ENCODE measurements around the gene SSRP1. TPM values are rescaled to one million over a fixed set of nuclear protein-coding genes. Genes with fewer than 3 reads are reported as not detected.

SSRP1 gene
- total RNA-seq, 1 experiment from 2014 or later: 79.9 TPM

GRCh38 chr11:57327721-57328120 lies 8.0 kb downstream of the SSRP1 start:
- Histone ChIP-seq H3K9me2 (replicated peaks; ENCODE audit: insufficient read depth, low read length) (no peaks in the 10 kb centered on the region), H3K79me2 (ENCODE audit: low read length) (peaks cover 22% of the 10 kb centered on the region), H2AFZ (ENCODE audit: low read length) (no peak overlapping the region), H3K27me3 (ENCODE audit: low read length) (no peaks in the 10 kb centered on the region), H3K4me3 (ENCODE audit: low read length) (no peak overlapping the region), H4K20me1 (ENCODE audit: insufficient read depth, low read depth, low read length) (no peaks in the 10 kb centered on the region), H3K9me3 (ENCODE audit: low read length) (no peaks in the 10 kb centered on the region), H3K27ac (ENCODE audit: low read length) (no peak overlapping the region), H3K9ac (ENCODE audit: low read length) (no peak overlapping the region), H3K36me3 (ENCODE audit: insufficient read depth, low read length) (peaks cover 50% of the 10 kb centered on the region), H3K4me2 (ENCODE audit: low read depth, low read length, poor library complexity, severe bottlenecking) (no peak overlapping the region), H3K4me1 (ENCODE audit: low read length) (peaks cover 43% of the 10 kb centered on the region)
- DNase-seq: no peak

DNA sequence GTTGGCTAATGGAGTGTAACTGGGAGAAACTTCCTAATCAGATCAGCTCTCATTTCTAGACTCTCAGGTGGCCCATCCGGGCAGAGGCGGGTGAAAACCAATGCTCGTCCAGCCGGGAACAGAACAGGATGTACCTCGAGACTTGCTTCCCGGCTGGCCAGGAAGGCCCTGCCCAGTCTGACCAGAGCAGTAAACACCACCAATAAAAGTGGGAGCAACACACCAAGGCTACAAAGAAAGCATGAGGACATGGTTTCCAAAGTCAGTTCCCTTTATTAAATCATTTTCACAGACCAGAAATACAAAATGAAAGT lies 10.0 kb downstream of the SSRP1 start:
- Histone ChIP-seq H3K9me2 (replicated peaks; ENCODE audit: insufficient read depth, low read length) (no peaks in the 10 kb centered on the region), H2AFZ (ENCODE audit: low read length) (peak overlapping the region; percentile 34; the same call in 1 of the 2 replicates), H3K4me1 (ENCODE audit: low read length) (peaks cover 46% of the 10 kb centered on the region), H3K9ac (ENCODE audit: low read length) (peak overlapping the region; percentile 80), H3K4me3 (ENCODE audit: low read length) (peak overlapping the region; percentile 71), H3K36me3 (ENCODE audit: insufficient read depth, low read length) (peaks cover 30% of the 10 kb centered on the region; the same call in 1 of the 2 replicates), H3K27me3 (ENCODE audit: low read length) (no peaks in the 10 kb centered on the region), H3K4me2 (ENCODE audit: low read depth, low read length, poor library complexity, severe bottlenecking) (peak overlapping the region; percentile 88), H3K9me3 (ENCODE audit: low read length) (no peaks in the 10 kb centered on the region), H4K20me1 (ENCODE audit: insufficient read depth, low read depth, low read length) (no peaks in the 10 kb centered on the region), H3K27ac (ENCODE audit: low read length) (peak overlapping the region; percentile 85), H3K79me2 (ENCODE audit: low read length) (peaks cover 33% of the 10 kb centered on the region)
- no peak for DNase-seq

- Histone ChIP-seq H3K27ac (ENCODE audit: low read length) (peak within 1 kb of the TSS; percentile 85), H2AFZ (ENCODE audit: low read length) (peak within 1 kb of the TSS; percentile 34), H3K27me3 (ENCODE audit: low read length) (no peaks in the 10 kb centered on the region), H3K4me2 (ENCODE audit: low read depth, low read length, poor library complexity, severe bottlenecking) (peak within 1 kb of the TSS; percentile 88), H3K4me3 (ENCODE audit: low read length) (peak within 1 kb of the TSS; percentile 71), H3K36me3 (ENCODE audit: insufficient read depth, low read length) (peaks cover 25% of the 10 kb centered on the region; the same call in 1 of the 2 replicates), H3K79me2 (ENCODE audit: low read length) (peaks cover 33% of the 10 kb centered on the region), H3K9ac (ENCODE audit: low read length) (peak within 1 kb of the TSS; percentile 80), H3K4me1 (ENCODE audit: low read length) (peaks cover 46% of the 10 kb centered on the region), H4K20me1 (ENCODE audit: insufficient read depth, low read depth, low read length) (no peaks in the 10 kb centered on the region), H3K9me2 (replicated peaks; ENCODE audit: insufficient read depth, low read length) (no peaks in the 10 kb centered on the region), H3K9me3 (ENCODE audit: low read length) (no peaks in the 10 kb centered on the region)
- DNase-seq: peak; percentile 96
These were observed 10.6 kb downstream of the SSRP1 start, which contains the start of gene TNKS1BP1 for GRCh38 chr11:57324886-57325734. Gene TNKS1BP1, minus strand, starts transcription at chr11:57324952. Its CDS starts 3,067 bp downstream, at chr11:57321885.

- H3K4me2 ChIP-seq (ENCODE audit: low read depth, low read length, poor library complexity, severe bottlenecking): peak overlapping the region; percentile 88
- H3K4me3 ChIP-seq (ENCODE audit: low read length): peak overlapping the region; percentile 71
- no peaks in the 10 kb centered on the region for H3K27me3 ChIP-seq (ENCODE audit: low read length)
- no peaks in the 10 kb centered on the region for H3K9me2 ChIP-seq (replicated peaks; ENCODE audit: insufficient read depth, low read length)
- H3K27ac ChIP-seq (ENCODE audit: low read length): peak overlapping the region; percentile 85; the same call in 1 of the 2 replicates
- peaks cover 46% of the 10 kb centered on the region for H3K4me1 ChIP-seq (ENCODE audit: low read length)
- no peaks in the 10 kb centered on the region for H3K9me3 ChIP-seq (ENCODE audit: low read length)
- no peak overlapping the region for H2AFZ ChIP-seq (ENCODE audit: low read length)
- H3K9ac ChIP-seq (ENCODE audit: low read length): peak overlapping the region; percentile 80
- peak; percentile 63 for DNase-seq
- peaks cover 17% of the 10 kb centered on the region; the same call in 1 of the 2 replicates for H3K36me3 ChIP-seq (ENCODE audit: insufficient read depth, low read length)
- H3K79me2 ChIP-seq (ENCODE audit: low read length): peaks cover 33% of the 10 kb centered on the region
- no peaks in the 10 kb centered on the region for H4K20me1 ChIP-seq (ENCODE audit: insufficient read depth, low read depth, low read length)
These were observed 11.4 kb downstream of the SSRP1 start for GRCh38 chr11:57324154-57324885.

- no peaks in the 10 kb centered on the region for H3K9me2 ChIP-seq (replicated peaks; ENCODE audit: insufficient read depth, low read length)
- H3K9ac ChIP-seq (ENCODE audit: low read length): peak overlapping the region; percentile 80
- peak overlapping the region; percentile 71 for H3K4me3 ChIP-seq (ENCODE audit: low read length)
- H3K36me3 ChIP-seq (ENCODE audit: insufficient read depth, low read length): peaks cover 12% of the 10 kb centered on the region; the same call in 1 of the 2 replicates
- no peaks in the 10 kb centered on the region for H3K9me3 ChIP-seq (ENCODE audit: low read length)
- no peak overlapping the region for H2AFZ ChIP-seq (ENCODE audit: low read length)
- no peaks in the 10 kb centered on the region for H4K20me1 ChIP-seq (ENCODE audit: insufficient read depth, low read depth, low read length)
- H3K27me3 ChIP-seq (ENCODE audit: low read length): no peaks in the 10 kb centered on the region
- no peak for DNase-seq
- H3K4me2 ChIP-seq (ENCODE audit: low read depth, low read length, poor library complexity, severe bottlenecking): peak overlapping the region; percentile 88
- peaks cover 33% of the 10 kb centered on the region for H3K79me2 ChIP-seq (ENCODE audit: low read length)
- peaks cover 46% of the 10 kb centered on the region for H3K4me1 ChIP-seq (ENCODE audit: low read length)
- H3K27ac ChIP-seq (ENCODE audit: low read length): no peak overlapping the region
These were observed 11.9 kb downstream of the SSRP1 start for GRCh38 chr11:57323855-57324153.

DNA sequence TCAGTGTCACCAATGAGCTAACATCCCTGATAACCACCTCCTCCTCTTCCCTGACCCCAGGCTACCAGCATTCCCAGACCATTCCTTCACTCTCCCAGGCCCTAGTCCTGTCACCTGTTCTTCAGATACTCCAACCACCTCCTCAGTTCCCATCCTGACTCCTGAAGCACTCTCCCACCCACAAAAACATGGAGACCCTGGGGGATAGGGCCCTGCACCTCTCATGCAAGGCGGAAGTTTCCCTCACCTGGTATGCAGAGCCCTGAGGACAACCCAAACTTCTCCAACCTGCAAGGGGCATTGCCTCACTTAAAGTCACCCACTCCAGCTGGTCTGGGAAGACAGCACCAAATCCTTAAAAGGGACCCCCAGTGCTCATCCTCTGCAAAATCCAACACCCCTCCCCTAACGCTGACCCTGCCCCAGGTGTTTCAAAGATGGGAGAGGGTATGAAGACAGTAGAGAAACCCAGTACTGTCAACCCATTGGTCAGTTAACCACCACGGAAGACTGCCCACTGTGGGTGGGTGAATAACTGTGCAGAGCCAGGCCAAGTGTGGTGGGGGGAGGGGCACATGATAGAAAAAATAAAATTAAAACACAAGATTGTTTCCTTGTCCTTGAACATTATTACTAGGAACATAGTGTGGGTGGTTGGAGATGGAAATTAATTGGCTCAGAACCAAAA lies 12.4 kb downstream of the SSRP1 start:
- Histone ChIP-seq H3K9ac (ENCODE audit: low read length) (peak overlapping the region; percentile 80; the same call in 1 of the 2 replicates), H3K4me1 (ENCODE audit: low read length) (peaks cover 46% of the 10 kb centered on the region), H3K4me3 (ENCODE audit: low read length) (peak overlapping the region; percentile 71), H2AFZ (ENCODE audit: low read length) (no peak overlapping the region), H3K9me2 (replicated peaks; ENCODE audit: insufficient read depth, low read length) (no peaks in the 10 kb centered on the region), H3K27ac (ENCODE audit: low read length) (no peak overlapping the region), H3K36me3 (ENCODE audit: insufficient read depth, low read length) (peaks cover 7% of the 10 kb centered on the region; the same call in 1 of the 2 replicates), H3K79me2 (ENCODE audit: low read length) (peaks cover 33% of the 10 kb centered on the region), H3K9me3 (ENCODE audit: low read length) (no peaks in the 10 kb centered on the region), H3K27me3 (ENCODE audit: low read length) (no peaks in the 10 kb centered on the region), H4K20me1 (ENCODE audit: insufficient read depth, low read depth, low read length) (no peaks in the 10 kb centered on the region), H3K4me2 (ENCODE audit: low read depth, low read length, poor library complexity, severe bottlenecking) (peak overlapping the region; percentile 88)
- DNase-seq: no peak

DNA sequence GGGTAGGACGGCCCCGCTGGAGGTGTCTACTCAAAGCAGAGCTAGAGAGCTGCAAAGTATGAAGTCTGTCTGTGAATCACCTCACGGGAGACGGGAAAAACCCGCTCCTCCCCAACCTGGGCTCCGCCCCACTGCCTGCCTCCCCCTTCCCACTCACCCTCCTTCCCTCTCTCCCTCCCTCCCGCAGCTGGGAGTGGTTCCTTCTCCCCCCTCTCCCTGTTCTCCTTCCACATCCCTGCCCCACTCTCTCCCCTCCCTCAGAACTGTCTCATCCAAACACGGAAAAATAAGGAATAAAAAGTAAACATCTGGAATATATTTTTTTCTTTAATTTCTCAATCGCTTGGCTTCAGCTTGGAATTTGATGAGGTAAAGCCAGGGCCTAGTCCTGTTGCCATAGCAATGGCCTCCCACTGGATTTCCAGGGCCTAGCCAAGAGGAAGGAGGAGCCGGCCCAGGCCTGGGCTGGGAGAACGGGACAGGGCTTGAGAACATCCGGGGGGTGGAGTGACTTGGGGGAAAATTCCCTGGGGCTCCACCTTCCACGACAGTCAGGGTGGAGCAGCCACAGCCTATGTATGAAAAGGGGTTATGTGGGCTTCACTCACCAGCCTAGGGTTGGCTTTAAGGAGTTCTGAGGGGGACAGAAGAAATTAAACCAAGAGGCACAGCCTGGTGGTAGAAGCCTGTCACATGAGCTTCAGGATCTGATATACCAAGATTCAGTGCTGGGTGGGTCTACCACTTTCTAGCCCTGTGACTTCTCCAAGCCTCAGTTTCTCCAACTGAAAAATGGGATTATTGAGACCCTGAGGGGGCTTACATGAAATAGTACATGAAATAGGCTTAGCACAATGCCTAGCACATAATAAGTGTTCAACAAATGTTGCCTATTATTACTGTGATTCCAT lies 13.2 kb downstream of the SSRP1 start:
- peaks cover 33% of the 10 kb centered on the region for H3K79me2 ChIP-seq (ENCODE audit: low read length)
- no peaks in the 10 kb centered on the region for H3K27me3 ChIP-seq (ENCODE audit: low read length)
- no peak overlapping the region for H3K27ac ChIP-seq (ENCODE audit: low read length)
- H3K9ac ChIP-seq (ENCODE audit: low read length): no peak overlapping the region
- H4K20me1 ChIP-seq (ENCODE audit: insufficient read depth, low read depth, low read length): no peaks in the 10 kb centered on the region
- H2AFZ ChIP-seq (ENCODE audit: low read length): no peak overlapping the region
- no peak overlapping the region for H3K4me2 ChIP-seq (ENCODE audit: low read depth, low read length, poor library complexity, severe bottlenecking)
- no peaks in the 10 kb centered on the region for H3K9me2 ChIP-seq (replicated peaks; ENCODE audit: insufficient read depth, low read length)
- DNase-seq: no peak
- peaks cover 41% of the 10 kb centered on the region for H3K4me1 ChIP-seq (ENCODE audit: low read length)
- H3K9me3 ChIP-seq (ENCODE audit: low read length): no peaks in the 10 kb centered on the region
- peaks cover 4% of the 10 kb centered on the region; the same call in 1 of the 2 replicates for H3K36me3 ChIP-seq (ENCODE audit: insufficient read depth, low read length)
- H3K4me3 ChIP-seq (ENCODE audit: low read length): no peak overlapping the region

All from Karpas-422 (cell line).